Effector CD4-positive, alpha-beta T cell (primary cell): ENCODE results near the gene NR2F1-AS1.

Source experiments
- DNase-seq: peaks from one replicate; pipeline ENCODE4 v3.0.0-alpha.2; 2020

Gene NR2F1-AS1

GRCh38 chr5:93381057-93381456, 200.0 kb downstream of the NR2F1-AS1 start:
- no peak for DNase-seq

- DNase-seq, result no peak
Measured at GRCh38 chr5:93378073-93378472, 202.9 kb downstream of the NR2F1-AS1 start.

GRCh38 chr5:93371893-93372292, 209.1 kb downstream of the NR2F1-AS1 start:
- no peak for DNase-seq

GRCh38 chr5:93364378-93364777, 216.6 kb downstream of the NR2F1-AS1 start:
- DNase-seq, result no peak

GRCh38 chr5:93360436-93361088, 220.5 kb downstream of the NR2F1-AS1 start:
- no peak for DNase-seq

GRCh38 chr5:93359960-93360305, 221.1 kb downstream of the NR2F1-AS1 start:
- no peak for DNase-seq
